Measurements from ENCODE around the gene BRAT1.

The BRAT1 gene

DNA sequence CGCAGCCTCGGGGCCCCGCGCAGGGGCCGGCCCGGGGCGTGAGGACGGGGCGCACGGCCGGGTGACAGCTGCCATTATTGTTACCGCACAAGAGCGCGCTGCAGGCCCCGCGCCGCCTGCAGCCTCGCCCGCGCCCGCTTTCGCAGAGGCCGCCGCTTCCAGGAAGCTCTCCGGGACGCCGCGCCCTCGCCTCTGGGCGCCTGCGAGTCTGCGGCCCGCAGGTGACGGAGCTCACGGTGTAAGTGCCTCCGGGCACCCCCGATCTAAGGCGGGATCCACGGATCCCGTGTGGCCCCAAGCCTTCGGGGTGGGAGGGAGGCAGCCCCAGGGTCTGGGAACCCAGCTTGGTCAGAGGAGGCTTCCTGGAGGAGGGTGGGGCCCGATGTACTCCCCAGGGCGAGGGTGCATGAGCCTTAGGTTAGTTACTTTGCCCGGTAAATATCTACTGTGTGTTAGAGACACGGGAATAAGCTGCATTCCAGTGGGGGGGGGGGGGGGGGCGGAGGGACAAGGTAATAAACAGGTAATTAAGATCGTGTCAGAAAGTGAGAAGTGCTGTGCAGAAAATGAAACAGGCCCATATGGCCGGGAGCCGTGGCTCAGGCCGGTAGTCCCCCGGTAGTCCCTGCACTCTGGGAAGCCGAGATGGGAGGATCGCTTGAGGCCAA is 4.1 kb upstream of the BRAT1 start:
- peak; percentile 46 for DNase-seq

- DNase-seq = peak; percentile 94
These were observed 3.4 kb upstream of the BRAT1 start, which contains the start of gene IQCE for GRCh38 chr7:2558629-2559282. IQCE (plus strand) TSS chr7:2558979; CDS start chr7:2559182, 203 bp downstream.

DNA sequence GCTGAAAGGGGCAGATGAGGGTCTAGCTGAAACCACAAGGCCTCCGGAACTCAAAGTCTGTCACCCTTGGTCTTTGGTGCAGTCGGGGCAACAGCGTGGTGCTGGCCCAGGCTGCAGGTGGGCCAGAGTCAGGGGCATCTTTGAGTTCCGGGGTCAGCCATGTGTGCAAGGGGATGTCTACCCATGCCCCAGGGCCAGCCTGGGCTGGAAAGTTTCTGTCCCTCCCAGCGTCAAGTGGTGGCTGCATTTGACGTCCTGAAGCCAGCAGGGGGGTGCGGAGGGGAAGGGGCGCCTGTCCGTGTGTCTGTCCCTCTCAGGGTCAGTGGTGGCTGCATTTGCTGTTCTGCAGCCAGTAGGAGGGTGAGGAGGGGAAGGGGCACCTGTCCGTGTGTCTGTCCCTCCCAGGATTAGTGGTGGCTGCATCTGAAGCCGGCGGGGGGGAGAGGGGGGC is 638 bp downstream of the BRAT1 start:
- DNase-seq = no peak

DNA sequence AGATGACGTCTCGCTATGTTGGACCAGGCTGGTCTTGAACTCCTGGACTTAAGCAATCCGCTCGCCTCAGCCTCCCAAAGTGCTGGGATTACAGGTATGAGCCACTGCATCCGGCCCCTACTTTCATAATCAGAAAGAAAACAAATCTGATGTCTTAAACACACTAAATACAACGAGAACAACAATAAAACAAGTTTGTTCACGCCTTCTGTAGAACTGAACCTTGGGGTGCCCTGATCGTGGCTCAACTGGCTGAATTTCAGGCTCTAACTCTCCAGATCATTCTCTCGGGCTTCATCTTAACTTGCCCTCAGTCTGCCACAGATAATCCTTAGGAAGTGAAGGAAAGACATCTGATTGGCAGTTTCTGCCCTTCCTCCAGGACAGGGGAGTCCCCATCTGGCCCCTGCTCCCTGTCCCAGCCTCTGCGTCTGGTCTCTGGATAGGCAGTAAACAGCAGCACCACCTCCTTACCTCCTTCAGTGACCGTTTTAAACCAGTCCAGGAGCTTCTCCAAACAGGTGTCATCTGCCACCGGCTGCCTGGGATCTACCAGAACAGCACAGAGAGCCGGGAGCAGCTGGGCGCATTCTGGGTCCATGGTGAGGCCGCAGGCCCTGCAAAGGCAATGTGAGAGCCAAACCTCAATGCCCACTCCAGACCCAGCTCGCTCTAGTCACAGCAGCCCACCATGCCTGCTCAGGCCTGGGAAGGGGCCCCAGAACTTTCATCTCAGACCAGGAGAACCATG is 1.3 kb downstream of the BRAT1 start:
- DNase-seq = no peak

GRCh38 chr7:2553108-2553507 is 2.2 kb downstream of the BRAT1 start:
- no peak for DNase-seq

DNA sequence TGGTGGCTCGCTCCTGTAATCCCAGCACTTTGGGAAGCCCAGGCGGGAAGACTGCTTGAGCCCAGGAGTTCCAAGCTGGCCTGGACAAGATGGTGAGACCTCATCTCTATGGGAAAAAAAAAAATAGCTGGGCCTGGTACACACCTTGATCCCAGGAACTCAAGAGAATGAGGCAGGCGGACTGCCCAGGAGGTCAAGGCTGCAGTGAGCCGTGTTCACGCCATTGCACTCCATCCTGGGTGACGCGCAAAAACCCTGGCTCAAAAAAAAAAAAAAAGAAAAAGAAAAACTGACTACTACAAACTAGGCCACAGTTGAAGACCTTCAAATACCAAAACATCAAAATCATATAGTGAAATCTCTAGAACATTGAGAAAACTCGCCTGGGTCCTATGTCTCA is 3.9 kb downstream of the BRAT1 start:
- no peak for DNase-seq

- DNase-seq = no peak
These were observed 8.3 kb downstream of the BRAT1 start for GRCh38 chr7:2546776-2547586.

GRCh38 chr7:2545746-2546425 is 9.4 kb downstream of the BRAT1 start:
- DNase-seq = no peak

GRCh38 chr7:2544541-2545188 is 10.7 kb downstream of the BRAT1 start:
- no peak for DNase-seq

- DNase-seq = no peak
These were observed 12.1 kb downstream of the BRAT1 start for GRCh38 chr7:2542916-2543871.

GRCh38 chr7:2542011-2542915 is 13.1 kb downstream of the BRAT1 start:
- DNase-seq = no peak

- DNase-seq = no peak
These were observed 13.9 kb downstream of the BRAT1 start for GRCh38 chr7:2541291-2542010.

GRCh38 chr7:2540641-2541051 is 14.7 kb downstream of the BRAT1 start:
- DNase-seq = no peak

- DNase-seq = no peak
These were observed 15.2 kb downstream of the BRAT1 start for GRCh38 chr7:2540133-2540532.

- DNase-seq = no peak
These were observed 16.1 kb downstream of the BRAT1 start for GRCh38 chr7:2539031-2539911.

DNA sequence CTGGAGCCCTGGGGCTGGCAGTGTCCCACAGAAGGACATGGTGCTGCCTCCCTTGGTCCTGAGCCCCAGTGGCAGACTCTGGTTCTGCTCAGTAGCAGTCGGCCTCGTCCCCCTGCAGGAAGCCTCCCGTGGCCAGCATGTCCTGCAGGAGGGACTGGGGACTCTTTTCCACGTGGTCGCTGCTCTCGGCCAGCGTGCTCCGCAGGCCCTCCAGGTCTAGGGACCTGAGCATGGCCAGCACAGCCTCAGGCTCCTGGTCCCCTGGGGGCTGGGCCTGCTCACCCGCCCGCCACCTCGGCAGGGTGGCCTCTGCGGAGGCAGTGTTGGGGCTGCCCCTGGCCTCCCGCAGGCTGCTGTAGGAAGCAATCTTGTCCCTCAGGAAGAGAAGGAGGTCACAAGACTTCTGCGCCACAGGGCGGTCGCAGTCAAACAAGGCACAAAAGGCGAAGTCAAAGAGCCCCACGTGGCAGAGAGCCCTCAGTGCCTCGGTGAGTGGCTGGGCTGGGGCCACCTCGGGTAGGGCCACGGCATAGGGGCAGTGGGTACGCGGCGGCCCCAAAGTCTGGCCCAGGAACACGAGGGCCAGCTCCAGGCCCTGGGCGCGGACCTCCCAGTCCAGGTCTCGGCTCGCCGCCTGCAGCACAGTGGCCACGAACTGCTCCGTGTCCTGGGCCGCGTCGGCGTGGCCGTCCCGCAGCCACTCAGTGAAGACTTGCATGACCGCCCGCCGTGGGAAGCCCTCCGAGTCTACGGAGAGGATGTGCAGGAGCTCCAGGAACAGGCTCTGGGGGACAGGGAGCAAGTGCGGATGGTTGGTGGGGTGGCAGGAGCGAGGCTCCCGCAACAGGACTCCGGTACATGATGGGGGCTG is 17.1 kb downstream of the BRAT1 start:
- DNase-seq = no peak
